ENCODE results near the gene TMC1. TPM values are rescaled to one million over a fixed set of nuclear protein-coding genes. Genes with fewer than 3 reads are reported as not detected.

Gene TMC1
- total and polyA plus RNA-seq, 2 of the 13 experiments (the other 11 are each of a cell fraction or from before 2014, with no cell fraction given): 0.02 to 0.03 TPM

DNA sequence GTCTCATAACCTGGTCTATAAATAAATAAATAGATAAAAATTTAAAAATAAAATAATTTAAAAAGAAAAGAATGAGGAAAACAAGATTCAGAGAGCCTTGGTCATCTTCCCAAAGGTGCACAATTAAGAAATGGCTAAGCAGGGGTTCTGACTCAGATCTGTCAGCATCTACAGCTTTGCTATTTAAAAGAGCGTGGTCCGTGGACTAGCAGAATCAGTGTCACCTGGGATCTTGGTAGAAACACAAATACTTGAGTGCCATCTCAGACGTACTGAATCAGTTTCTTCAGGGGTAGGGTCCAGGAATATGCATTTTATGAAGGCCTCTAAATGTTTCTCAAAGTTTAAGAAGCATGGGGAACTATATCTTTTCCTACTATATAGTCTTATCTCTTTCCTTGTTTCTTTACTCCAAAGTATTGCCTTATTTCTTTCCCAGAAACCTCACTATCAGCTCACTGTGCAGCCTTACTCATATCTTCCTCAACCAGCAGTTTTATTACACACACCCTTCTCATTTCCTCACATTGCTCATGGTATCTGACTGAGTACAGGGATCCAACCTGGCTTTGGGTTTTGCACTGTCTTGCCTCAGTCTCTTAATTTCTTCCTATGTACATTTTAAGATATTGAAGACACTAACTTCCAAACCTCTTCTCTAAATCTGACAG, 58.6 kb downstream of the TMC1 start:
- TF ChIP-seq RBFOX2 (IDR thresholded peaks at IDR 0.05; ENCODE audit: low read depth, low read length) (no peak), KLF12 (CRISPR knock-in tag; IDR thresholded peaks at IDR 0.05; ENCODE audit: borderline replicate concordance) (no peak), AKAP8 (CRISPR knock-in tag; IDR thresholded peaks at IDR 0.05) (no peak), MLXIP (CRISPR knock-in tag; IDR thresholded peaks at IDR 0.05; ENCODE audit: borderline replicate concordance) (no peak), ZNF30 (CRISPR knock-in tag; IDR thresholded peaks at IDR 0.05) (no peak), THAP7 (CRISPR knock-in tag; IDR thresholded peaks at IDR 0.05) (no peak), SMAD1 (CRISPR knock-in tag; IDR thresholded peaks at IDR 0.05; ENCODE audit: borderline replicate concordance, low read depth) (no peak)
- in situ Hi-C loops (cut with HindIII; ENCODE audit: extremely low pct_ligation_motif_present, low pct_unique_long_range_greater_than_20kb): loop anchor here (25.0 kb wide), 1 partner anchor 543 kb away; no protein-coding TSS in a partner anchor
- no peaks in the 10 kb centered on the region for H4K20me1 ChIP-seq (ENCODE audit: insufficient read depth, low read length)
- H3K27ac ChIP-seq (ENCODE audit: extremely low read length, insufficient read depth, low read length): no peak overlapping the region
- ChIA-PET CTCF (ENCODE audit: low intra/inter-chr PET ratio, low total read pairs) (no interaction called here), POLR2A (no interaction called here)
- no peak overlapping the region for H3K4me2 ChIP-seq (ENCODE audit: low read depth, low read length)
- H3K4me3 ChIP-seq (replicated peaks in 1 of 3; ENCODE audit: insufficient read depth in 1 of 3, low read depth in 2 of 3, low read length in 3 of 3): no peak overlapping the region
- no peak for ATAC-seq
- no peak overlapping the region for H2AFZ ChIP-seq (ENCODE audit: low read length)
- no peak overlapping the region for H3K9ac ChIP-seq (ENCODE audit: insufficient read depth, low read depth, low read length)
- WGBS (ENCODE audit: low lambda C conversion rate): 31% methylated on average over 3 of the region's 3 CpGs
- no TSS peak for BruUV-seq (replicated peaks)
- DNase-seq (ENCODE audit: low spot score): no peak
- no peaks in the 10 kb centered on the region for H3K4me1 ChIP-seq (ENCODE audit: insufficient read depth, low read length)
- H3K27me3 ChIP-seq (ENCODE audit: control insufficient read depth in 1 of 2, insufficient read depth in 2 of 2, low read length in 2 of 2): no peaks in the 10 kb centered on the region; a peak in 1 of 5 replicates
- H3K36me3 ChIP-seq (replicated peaks in 1 of 2; ENCODE audit: control insufficient read depth in 1 of 2, insufficient read depth in 2 of 2, low read length in 2 of 2): no peaks in the 10 kb centered on the region
- H3K9me3 ChIP-seq (ENCODE audit: low read length): no peaks in the 10 kb centered on the region
- intact Hi-C loops (cut with micrococcal nuclease; ENCODE audit: unreplicated experiment): no loop called here
- no peak for FAIRE-seq
- H3K79me2 ChIP-seq (ENCODE audit: insufficient read depth, low read length): no peaks in the 10 kb centered on the region

All from HepG2 (cell line).